ENCODE results near the gene TAS2R39.

DNA sequence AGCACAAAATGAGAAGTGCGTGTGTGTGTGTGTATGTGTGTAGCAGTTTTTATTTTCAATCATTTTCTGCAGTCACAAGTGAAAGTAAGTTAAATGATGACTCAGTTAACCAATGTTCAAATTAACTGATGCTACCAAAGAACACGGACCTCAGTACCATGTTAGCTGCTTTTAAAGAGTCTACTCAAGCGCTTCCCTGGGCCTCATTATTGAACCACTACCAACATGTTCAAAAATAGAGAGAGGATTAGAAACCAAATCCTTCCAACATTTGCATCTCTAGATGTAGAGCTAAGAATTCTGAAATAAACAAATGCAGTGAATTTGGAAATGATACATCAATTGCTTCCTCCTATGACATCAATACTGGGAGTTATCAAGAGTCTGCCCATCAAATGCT, at the start of gene TAS2R39:
- TF ChIP-seq POLR2AphosphoS5 (IDR thresholded peaks at IDR 0.05; ENCODE audit: low read depth): no peak
- TF ChIP-seq, protein P1, sequence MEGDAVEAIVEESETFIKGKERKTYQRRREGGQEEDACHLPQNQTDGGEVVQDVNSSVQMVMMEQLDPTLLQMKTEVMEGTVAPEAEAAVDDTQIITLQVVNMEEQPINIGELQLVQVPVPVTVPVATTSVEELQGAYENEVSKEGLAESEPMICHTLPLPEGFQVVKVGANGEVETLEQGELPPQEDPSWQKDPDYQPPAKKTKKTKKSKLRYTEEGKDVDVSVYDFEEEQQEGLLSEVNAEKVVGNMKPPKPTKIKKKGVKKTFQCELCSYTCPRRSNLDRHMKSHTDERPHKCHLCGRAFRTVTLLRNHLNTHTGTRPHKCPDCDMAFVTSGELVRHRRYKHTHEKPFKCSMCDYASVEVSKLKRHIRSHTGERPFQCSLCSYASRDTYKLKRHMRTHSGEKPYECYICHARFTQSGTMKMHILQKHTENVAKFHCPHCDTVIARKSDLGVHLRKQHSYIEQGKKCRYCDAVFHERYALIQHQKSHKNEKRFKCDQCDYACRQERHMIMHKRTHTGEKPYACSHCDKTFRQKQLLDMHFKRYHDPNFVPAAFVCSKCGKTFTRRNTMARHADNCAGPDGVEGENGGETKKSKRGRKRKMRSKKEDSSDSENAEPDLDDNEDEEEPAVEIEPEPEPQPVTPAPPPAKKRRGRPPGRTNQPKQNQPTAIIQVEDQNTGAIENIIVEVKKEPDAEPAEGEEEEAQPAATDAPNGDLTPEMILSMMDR (conservative IDR thresholded peaks at IDR 0.05; ENCODE audit: low read depth in 2 of 2): no peak
- no peak for TF ChIP-seq CREB1 (CRISPR knock-in tag; IDR thresholded peaks at IDR 0.05; ENCODE audit: low read depth)
- TF ChIP-seq, protein P2, sequence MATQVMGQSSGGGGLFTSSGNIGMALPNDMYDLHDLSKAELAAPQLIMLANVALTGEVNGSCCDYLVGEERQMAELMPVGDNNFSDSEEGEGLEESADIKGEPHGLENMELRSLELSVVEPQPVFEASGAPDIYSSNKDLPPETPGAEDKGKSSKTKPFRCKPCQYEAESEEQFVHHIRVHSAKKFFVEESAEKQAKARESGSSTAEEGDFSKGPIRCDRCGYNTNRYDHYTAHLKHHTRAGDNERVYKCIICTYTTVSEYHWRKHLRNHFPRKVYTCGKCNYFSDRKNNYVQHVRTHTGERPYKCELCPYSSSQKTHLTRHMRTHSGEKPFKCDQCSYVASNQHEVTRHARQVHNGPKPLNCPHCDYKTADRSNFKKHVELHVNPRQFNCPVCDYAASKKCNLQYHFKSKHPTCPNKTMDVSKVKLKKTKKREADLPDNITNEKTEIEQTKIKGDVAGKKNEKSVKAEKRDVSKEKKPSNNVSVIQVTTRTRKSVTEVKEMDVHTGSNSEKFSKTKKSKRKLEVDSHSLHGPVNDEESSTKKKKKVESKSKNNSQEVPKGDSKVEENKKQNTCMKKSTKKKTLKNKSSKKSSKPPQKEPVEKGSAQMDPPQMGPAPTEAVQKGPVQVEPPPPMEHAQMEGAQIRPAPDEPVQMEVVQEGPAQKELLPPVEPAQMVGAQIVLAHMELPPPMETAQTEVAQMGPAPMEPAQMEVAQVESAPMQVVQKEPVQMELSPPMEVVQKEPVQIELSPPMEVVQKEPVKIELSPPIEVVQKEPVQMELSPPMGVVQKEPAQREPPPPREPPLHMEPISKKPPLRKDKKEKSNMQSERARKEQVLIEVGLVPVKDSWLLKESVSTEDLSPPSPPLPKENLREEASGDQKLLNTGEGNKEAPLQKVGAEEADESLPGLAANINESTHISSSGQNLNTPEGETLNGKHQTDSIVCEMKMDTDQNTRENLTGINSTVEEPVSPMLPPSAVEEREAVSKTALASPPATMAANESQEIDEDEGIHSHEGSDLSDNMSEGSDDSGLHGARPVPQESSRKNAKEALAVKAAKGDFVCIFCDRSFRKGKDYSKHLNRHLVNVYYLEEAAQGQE (IDR thresholded peaks at IDR 0.05; ENCODE audit: unreplicated experiment): no peak
- no peak for TF ChIP-seq EZH2phosphoT487 (IDR thresholded peaks at IDR 0.05; ENCODE audit: unreplicated experiment)
- TF ChIP-seq ZNF331 (CRISPR knock-in tag; IDR thresholded peaks at IDR 0.05; ENCODE audit: low read depth): no peak

All from GM23338 (cell line).